NCI-H2081 treated with DMSO at 0.1 percent for 48 hours (cell line): ENCODE measurements around the gene APLP2.
"Not testable (repeated sequence)": the region's sequence is repeated elsewhere in the genome, so short reads cannot be mapped to it uniquely, and the experiment has no call there.

Experiments used
- DNase-seq: peaks from one replicate; lab custom pipeline; 2025; lab: John Stamatoyannopoulos, UW

Gene APLP2

DNA sequence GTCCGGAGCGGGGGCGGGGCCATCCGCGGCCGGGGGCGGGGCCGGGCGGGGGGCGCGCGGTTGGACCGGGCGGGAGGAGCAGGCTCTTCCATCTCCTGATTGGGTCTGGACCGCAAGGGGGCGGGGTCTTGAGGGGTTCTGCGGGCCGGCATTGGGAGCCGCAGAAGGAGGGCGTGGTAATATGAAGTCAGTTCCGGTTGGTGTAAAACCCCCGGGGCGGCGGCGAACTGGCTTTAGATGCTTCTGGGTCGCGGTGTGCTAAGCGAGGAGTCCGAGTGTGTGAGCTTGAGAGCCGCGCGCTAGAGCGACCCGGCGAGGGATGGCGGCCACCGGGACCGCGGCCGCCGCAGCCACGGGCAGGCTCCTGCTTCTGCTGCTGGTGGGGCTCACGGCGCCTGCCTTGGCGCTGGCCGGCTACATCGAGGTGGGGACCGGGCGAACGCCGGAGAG is at the start of gene APLP2:
TSS of gene APLP2 (plus strand) at position 236 of the 450 bp plus-strand sequence. CDS start at position 320, 84 bp downstream.
- peak; percentile 86 for DNase-seq

DNA sequence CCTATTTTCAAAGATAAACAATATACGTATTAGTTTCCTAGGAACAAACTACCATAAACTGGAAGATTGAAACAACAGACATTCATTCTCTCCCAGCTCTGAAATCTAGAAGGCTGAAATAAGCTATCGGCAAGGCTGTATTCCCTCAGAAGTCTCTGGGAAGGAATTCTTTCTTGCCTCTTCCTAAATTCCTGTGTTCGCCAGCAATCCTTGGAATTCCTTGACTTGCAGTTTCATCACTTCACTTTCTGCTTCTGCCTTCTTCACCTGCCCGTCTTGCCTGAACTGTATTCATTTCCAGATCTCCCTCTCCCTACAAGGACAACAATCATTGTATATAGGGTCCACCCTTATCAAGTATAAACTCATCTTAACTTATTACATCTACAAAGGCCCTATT is 49.4 kb upstream of the APLP2 start:
- no peak for DNase-seq

DNA sequence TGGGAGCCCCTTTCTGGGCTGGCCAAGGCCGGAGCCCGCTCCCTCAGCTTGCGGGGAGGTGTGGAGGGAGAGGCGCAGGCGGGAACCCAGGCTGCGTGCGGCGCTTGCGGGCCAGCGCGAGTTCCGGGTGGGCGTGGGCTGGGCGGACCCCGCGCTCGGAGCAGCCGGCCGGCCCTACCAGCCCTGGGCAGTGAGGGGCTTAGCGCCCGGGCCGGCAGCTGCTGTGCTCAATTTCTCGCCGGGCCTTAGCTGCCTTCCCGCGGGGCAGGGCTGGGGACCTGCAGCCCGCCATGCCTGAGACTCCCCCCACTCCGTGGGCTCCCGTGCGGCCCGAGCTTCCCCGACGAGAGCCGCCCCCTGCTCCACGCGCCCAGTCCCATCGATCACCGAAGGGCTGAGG is 48.1 kb upstream of the APLP2 start:
- DNase-seq: not testable (repeated sequence)

DNA sequence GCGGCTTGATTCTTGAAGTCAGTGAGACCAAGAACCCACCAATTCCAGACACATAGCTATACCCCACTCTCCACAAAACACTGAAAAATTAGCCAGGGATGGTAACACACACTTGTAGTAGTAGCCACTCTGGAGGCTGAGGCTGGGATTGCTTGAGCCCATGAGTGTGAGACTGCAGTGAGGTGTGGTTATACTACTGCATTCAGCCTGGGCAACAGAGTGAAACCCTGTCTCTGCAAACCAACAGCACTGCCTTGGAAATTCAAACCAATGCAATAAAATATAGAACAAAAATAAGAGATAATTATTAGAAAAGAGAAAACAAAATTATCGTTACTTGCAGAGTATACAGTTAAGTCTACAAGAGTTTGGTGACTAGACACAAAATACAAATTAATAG is 46.9 kb upstream of the APLP2 start:
- no peak for DNase-seq

DNA sequence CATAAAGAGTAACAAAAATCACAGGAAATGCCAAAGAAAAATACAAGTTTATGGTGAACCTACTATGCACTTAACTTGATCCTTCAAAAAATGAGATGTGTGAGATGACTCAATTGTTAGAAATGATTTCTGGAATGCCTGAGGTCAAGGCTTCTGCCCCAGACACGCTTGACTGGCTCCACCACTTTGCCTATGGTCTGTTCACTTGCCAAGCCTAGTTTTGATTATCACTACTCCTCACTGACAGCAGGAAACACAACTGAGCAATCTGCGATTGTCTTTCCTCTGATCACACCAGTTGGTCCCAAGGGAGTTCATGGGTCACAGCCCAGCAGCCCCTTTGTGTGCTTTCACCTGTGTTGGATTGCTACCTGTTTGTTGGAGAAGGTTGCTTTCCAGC is 46.5 kb upstream of the APLP2 start:
- DNase-seq: no peak

DNA sequence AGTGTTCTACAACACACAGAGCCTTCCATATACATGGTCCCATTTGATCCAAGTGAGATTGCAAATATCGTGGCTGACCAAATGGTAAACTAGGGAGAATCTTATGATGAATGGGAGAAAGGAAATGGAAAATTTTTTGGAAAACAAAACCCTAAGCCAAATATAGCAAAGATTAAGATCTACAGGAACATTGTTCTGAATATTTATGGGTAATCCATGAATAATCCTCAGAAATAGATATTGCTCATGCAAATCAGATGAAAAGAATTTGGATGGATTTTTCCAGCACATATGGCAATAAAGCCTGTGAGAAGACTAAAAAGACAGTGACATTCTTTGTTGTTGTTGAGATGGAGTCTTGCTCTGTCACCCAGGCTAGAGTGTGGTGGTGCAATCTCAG is 45.3 kb upstream of the APLP2 start:
- DNase-seq: no peak

DNA sequence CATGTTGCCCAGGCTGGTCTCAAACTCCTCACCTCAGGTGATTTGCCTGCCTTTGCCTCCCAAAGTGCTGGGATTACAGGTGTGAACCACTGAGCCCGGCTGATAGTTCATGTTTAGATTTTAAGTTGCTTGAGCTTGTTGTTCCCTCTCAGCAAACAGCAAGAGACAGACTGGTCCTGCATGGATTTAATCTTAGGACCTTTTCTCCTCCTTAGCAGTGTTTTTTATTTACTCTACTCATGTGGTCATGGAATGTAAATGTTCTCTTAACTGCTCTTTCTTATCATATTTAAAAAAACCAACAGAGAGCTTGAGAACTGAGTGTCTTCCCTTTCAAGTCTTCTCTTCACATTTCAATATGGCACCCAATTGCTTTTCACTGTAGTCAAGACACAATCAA is 44.3 kb upstream of the APLP2 start:
- DNase-seq: no peak

DNA sequence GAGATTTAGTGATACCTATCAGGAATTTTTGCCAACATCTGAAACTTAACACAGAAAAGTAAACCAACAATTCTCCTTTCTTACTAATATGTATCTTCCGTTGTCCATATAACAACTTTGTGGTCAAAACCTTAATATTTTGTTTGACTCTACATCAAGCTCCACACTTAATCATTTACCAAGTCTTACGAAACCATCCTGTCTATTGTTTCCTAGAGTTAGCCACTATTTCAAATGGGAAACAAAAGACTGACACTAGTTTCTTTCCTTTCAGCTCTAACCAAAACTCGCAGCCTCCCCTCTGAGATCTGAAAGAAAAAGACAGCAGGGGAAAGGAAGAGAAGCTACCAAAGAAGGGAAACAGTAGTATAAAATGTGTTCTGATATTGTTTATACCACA is 40.6 kb upstream of the APLP2 start:
- DNase-seq: no peak

DNA sequence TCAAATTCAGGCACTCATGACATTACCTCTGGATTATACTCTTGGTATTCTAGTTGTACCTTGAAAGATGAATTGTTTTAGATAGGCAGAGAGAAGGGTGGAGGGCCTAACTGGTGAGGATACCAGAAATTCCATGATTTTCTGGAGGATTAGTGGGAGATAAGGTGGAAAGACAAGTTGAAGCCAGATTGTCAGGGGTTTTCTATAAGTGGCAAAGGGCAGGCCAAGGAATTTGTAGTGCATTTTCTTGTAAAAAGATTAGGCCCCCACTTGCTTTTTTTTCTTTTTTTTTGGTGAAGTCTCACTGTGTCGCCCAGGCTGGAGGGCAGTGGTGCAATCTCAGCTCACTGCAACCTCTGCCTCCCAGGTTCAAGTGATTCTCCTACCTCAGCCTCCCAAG is 38.6 kb upstream of the APLP2 start:
- no peak for DNase-seq

DNA sequence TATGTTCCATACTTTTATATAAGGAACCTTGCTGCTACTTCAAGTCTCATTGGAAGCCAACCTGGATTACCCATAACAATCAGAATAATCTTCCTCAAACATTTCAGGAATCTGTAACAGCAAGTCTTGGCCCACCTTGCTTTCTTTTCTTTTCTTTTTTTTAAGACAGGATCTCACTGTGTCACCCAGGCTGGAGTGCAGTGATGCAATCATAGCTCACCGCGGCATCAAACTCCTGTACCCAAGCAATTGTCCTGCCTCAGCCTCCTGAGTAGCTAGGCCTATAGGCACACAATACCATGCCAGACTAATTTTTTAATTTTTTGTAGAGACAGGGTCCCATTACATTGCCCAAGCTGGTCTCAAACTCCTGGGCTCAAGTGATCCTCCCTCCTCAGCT is 37.7 kb upstream of the APLP2 start:
- no peak for DNase-seq

DNA sequence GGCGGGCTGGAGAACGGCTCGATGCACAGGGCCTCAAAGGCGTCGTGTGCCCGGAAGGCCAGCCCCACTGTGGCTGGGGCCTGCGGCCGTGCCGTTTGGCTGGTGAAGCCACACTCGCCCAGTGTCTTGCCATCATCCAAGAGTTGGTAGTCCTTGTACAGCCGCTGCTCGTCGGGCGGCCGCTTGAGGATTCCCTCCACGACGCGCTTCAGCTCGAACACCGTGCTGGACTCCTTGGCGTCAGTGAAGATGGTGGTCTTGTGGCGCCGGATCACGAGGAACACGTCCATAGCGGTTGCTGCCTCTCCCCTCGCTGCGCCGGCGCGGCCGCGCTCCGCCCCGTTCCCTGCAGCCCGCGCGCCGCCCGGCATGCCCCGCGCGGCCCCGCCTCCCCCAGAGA is 36.8 kb upstream of the APLP2 start:
- no peak for DNase-seq

DNA sequence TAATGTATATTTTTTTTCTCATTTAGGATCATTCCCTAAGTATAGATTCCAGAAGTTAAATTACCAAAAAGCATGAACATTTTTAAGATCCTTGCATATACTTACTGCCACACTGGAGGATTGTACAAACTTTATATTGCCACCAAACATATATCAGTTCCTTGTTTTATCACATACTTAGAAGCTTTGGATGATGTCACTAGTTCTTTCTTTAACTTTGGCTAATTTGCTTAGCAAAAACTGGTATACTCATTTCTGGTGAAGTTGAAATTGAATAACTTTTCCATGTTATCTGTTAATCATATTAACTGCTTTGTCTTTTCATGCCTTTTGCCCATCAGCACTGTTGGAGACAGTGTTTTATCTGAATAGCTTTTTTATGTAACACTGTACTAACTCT is 35.5 kb upstream of the APLP2 start:
- no peak for DNase-seq

DNA sequence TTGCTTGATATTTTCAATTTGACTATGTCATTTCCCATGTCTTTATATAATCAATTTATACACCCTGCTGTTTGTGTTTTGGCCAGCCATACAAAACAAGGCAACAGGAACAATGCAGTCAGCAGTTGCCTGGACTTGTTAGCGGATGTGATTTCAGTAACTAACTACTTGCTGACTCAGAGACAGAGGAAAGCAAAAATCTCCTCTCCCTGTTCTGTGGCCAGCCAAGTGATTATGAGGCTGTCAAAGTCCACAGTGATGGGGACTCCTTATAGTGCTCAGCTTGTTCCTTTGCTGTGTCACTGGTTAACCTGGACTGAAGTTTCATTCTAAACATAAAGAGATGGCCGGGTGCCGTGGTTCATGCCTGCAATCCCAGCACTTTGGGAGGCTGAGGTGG is 32.6 kb upstream of the APLP2 start:
- DNase-seq: no peak

DNA sequence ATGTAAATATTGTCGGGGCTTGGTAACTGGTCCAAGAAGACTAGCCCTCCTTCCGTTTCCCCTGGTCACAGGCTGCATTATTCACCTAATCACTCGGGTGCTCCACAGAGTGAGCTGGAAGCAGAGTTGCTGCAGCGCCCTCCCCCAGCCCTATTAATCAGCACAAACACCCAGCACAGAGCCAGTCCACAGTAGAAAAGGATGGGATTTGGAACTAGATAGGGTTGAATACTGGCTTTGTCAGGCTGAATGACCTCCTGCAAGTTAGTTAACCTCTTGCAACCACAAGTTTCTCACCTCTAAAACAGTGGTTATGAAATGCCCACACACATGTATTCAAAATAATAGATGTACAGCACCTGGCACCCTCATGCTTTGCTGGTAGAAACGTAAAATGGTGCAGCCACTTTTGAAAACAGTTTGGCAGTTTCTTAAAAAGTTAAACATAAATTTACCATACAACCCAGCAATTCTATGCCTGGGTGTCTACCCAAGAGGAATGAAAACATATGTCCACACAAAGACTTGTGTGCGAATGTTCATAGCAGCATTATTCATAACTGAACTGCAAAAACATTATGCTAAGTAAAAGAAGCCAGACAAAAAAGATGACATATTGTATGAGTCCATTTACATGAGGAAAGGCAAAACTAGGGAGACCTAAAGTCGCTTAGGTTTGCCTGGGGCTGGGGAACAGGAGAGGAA is 31.7 kb upstream of the APLP2 start:
- DNase-seq: no peak

DNA sequence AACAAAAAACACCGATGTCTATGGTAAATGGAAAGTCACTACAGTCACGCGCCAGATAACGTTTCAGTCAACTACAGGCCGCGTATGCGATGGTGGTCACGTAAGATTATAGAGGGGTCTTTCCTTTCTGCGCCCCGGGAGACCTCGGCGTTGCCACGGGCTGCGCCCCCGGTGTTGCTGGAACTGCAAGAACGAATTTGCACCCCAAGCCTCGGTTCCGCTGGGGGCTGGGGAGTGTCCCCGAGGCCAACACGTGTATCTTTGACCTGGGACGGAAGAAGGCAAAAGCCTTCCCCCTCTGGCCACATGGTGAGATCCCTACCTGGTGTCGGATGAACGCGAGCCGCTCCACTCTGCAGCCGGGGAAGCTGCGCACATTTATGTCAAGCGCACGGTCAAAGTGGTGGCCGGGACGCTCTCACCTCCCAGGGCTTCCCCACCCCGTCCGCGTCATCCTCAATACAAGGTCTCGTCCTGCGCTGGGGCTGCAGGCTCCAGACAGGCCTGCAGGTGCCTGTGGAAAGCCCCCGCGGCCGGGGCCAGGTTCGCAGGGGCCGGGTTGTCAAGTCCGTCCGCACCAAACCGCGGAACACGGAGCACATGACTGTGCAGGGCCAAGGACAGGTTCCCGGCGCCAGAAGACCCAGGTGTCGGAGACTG is 29.3 kb upstream of the APLP2 start:
- no peak for DNase-seq

DNA sequence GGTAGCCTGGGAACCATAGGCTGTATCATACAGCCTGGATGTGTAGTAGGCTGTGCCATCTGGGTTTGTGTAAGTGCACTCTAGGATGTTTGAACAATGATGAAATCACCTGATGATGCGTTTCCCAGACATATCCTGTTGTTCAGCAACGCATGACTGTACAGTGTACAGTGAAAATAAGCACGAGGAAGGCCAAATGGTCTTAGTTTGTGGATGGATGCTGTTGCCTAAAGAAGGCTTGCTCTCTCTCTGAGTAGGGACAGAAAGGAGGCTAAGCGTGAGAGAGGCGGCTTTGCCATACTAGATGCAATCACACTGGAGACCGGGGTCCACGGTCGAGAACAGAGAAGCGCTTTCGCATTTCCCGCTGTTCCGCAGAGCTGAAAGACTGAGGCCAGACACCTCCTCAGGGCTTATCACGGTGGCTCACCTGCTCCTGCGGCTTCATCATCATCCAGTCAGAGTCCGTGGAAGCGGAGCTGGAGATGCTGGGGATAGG is 27.6 kb upstream of the APLP2 start:
- DNase-seq: no peak

DNA sequence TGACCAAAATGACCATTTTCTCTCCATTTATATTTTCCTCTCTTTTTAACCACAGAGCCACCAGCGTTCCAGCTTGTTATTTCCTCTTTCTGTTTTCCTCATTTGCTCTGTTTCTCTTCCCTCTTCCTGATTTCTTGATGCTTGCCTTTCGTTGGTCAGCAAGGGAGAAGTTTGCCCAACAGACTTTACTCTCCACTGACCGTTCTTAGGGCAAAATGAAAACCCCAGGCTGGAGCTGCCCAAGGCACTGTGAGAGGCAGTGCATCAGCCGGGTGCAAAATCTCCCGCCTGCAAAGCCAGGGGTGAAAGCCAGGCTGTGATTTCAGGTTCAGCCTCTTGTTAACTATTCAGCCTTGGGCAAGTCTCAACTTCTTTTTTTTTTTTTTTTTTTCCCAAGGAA is 26.1 kb upstream of the APLP2 start:
- DNase-seq: no peak

DNA sequence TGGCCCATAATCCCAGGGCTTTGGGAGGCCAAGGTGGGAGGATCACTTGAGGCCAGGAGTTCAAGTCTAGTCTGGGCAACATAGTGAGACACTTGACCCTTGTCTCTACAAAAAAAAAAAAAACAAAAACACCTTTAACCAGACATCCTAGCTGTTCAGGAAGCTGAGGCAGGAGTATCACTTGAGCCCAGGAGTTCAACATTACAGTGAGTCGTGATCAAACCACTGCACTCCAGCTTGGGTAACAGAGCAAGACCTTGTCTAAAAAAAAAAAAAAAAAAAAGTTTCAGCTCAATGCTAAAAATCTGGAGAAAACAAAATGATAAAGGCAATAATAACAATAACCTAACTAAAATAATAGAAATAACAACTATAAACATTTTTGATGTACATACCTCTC is 22.6 kb upstream of the APLP2 start:
- no peak for DNase-seq

DNA sequence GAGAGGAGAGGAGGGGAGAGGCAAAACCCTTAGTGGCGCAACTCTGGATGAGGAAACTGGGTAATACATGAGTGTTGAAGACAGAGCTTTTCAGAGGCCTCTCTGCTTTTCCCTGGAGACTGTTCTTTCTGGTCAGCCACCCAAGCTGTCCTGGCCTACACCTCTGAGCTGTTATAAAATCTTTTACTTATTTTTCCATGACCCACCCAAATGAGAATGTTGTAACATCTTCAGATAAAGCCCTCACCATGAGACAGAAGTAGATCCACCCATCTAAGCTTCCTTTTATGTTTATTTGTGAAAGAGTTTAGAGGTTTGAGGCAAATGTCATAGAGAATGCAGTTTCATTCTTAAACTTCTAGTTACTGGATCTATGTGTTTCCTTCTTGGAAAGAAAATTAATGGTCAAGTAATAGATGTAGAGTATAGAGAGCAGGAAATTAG is 20.3 kb upstream of the APLP2 start:
- DNase-seq: no peak

DNA sequence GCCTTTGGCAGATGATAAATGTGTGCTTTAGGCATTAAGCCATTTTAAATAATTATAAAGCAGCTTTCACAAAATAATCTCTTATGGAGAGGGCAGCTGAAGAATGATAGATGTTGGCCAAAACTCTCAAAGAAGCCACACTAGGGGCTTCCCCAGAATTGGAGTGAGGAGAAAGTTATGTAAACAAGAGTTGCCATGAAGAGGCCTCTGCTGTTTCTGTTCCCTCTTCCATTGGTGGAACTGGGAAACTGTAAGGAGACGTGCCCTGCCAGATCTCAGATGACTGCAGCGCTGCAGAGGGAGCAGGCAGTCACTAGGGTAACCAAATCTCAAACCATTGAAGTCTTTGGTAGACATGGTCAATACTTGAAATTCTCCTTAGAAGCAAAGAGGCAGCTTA is 19.4 kb upstream of the APLP2 start:
- DNase-seq: no peak

DNA sequence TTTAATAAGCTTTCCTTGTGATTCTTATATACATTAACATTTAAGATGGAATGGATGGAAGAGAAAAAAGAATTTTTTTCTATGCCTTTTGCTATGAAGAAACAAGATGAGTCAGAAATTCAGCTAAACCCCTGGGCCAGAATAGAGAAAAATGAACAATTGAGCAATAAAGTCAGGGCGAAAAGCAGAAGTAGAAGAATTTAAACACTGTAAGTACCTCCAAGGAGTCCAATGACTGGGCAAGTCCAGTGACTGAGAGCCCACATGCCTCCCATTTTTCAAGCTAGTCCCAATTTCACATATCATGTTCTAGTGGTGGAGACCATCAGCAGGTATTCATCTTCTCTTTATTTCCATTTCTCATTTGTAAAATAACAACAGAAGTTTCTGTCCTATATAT is 18.6 kb upstream of the APLP2 start:
- no peak for DNase-seq

DNA sequence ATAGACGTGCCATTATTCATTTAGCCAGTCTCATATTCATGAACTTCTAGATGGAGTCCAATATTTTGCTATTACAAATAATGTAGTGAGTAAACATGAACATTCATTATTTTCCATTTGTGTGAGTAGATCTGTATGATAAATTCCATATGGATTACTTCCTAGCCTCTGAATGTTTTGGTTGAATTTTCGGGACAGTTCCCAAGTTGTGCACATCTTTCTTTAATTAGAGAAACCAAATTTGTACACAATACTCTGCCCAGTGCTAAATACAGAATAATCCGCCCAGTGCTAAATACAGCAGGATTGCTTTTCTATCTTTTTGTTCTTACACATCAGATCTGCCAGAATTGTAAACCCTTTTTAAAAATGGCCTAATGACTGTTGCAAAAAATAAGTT is 17.1 kb upstream of the APLP2 start:
- DNase-seq: no peak

DNA sequence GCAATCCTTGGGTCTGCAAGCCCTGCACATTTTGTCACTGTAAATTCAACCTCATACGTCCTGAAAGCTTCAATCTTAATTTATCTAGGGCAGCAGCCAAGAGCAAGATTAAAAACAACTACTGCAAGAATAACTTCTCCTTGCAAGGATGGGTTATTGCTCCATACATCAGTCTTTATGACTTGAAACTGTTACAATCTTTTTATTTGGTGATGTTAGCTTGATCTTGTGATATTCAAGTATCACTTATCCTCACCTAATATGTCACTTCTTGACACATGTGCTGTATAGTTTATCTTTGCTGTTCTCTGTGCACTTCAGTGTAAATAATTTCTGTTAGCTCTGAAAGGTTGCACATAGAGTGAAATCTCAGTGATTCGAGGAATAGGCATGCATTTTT is 14.7 kb upstream of the APLP2 start:
- DNase-seq: no peak

DNA sequence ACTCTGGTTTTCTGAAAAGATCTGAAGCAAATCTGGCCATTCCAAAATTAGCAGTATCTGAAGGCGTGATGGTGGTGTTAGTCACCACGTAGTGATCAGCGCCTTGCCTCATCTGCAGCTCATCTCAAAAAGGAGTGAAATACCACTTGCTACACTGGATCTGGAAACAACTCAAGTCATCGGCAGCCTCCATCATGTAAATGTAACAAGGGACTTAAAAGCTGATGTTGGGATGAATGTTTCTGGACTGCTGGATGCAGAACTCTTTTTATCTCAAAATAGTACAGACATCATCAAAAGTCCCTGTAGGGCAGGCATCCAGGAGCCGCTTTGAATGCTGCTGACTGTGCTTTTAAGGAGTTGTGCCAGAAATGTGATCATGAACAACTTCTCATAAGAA is 14.1 kb upstream of the APLP2 start:
- no peak for DNase-seq
